Keratinocyte (primary cell): ENCODE data around the gene DNM1. TPM values are rescaled to one million over a fixed set of nuclear protein-coding genes. Genes with fewer than 3 reads are reported as not detected.

Source experiments
- DNase-seq: peaks from one replicate; pipeline ENCODE4 v3.0.0-alpha.2; 2011; ENCODE audit warnings: low read depth, missing footprints, low spot score
- FAIRE-seq: peaks from 2 replicates; lab custom pipeline; 2011; peaks lifted over from hg19 to GRCh38; lab: Jason Lieb, UNC
- H2AFZ ChIP-seq: 2 replicates; pipeline ENCODE4 v1.6.0; 2012; ENCODE audit warnings: low read length, control low read depth, inconsistent platforms; ENCODE audit not compliant: control insufficient read depth
- H3K27ac ChIP-seq: 2 replicates; pipeline ENCODE4 v1.5.1; 2011; ENCODE audit warnings: low read length; ENCODE audit not compliant: control insufficient read depth, insufficient read depth
- H3K27me3 ChIP-seq: 3 replicates; pipeline ENCODE4 v1.6.0; 2011; ENCODE audit warnings: low read length; ENCODE audit not compliant: control insufficient read depth, insufficient read depth; ENCODE audit errors: extremely low read depth
- H3K36me3 ChIP-seq, 2 experiments: 2 replicates in 1 of 2; 3 replicates in 1 of 2; pipeline ENCODE4 v1.5.1; 2011; ENCODE audit warnings: low read length in 2 of 2, mild to moderate bottlenecking in 1 of 2; ENCODE audit not compliant: control insufficient read depth in 2 of 2, insufficient read depth in 2 of 2; ENCODE audit errors: extremely low read depth in 1 of 2
- H3K4me1 ChIP-seq: 3 replicates; pipeline ENCODE4 v1.5.1; 2011; ENCODE audit warnings: low read length; ENCODE audit not compliant: control insufficient read depth, insufficient read depth; ENCODE audit errors: extremely low read depth
- H3K4me2 ChIP-seq: 3 replicates; pipeline ENCODE4 v1.6.0; 2011; ENCODE audit warnings: low read depth, low read length; ENCODE audit not compliant: control insufficient read depth, insufficient read depth; ENCODE audit errors: extremely low read depth
- H3K4me3 ChIP-seq, 3 experiments: fragments of 200-600 bp in 1 of 3; sonication (generic) in 1 of 3; 2 replicates in 2 of 3; 3 replicates in 1 of 3; pipeline ENCODE4 v1.5.1; 2011 to 2016; ENCODE audit warnings: low read length in 3 of 3, mild to moderate bottlenecking in 3 of 3, control low read depth in 2 of 3, inconsistent platforms in 1 of 3, low read depth in 1 of 3, mixed read lengths in 1 of 3, mixed run types in 1 of 3, moderate library complexity in 1 of 3; ENCODE audit not compliant: control insufficient read depth in 2 of 3, insufficient read depth in 2 of 3; ENCODE audit errors: extremely low read depth in 1 of 3
- H3K79me2 ChIP-seq: 2 replicates; pipeline ENCODE4 v1.6.0; 2012; ENCODE audit warnings: low read length; ENCODE audit not compliant: control insufficient read depth, insufficient read depth
- H3K9ac ChIP-seq: 3 replicates; pipeline ENCODE4 v1.6.0; 2011; ENCODE audit warnings: low read length; ENCODE audit not compliant: control insufficient read depth, insufficient read depth; ENCODE audit errors: extremely low read depth
- H3K9me1 ChIP-seq: 3 replicates; pipeline ENCODE4 v1.6.0; 2011; ENCODE audit warnings: low read length; ENCODE audit not compliant: control insufficient read depth, insufficient read depth; ENCODE audit errors: extremely low read depth
- H3K9me3 ChIP-seq: 2 replicates; pipeline ENCODE4 v1.5.1; 2012; ENCODE audit warnings: low read depth, low read length; ENCODE audit not compliant: control insufficient read depth
- H4K20me1 ChIP-seq: 3 replicates; pipeline ENCODE4 v1.6.0; 2011; ENCODE audit warnings: low read length; ENCODE audit not compliant: control insufficient read depth, insufficient read depth; ENCODE audit errors: extremely low read depth
- EZH2 ChIP-seq: IDR thresholded peaks from one replicate; pipeline ENCODE4 v1.6.1; 2012; ENCODE audit warnings: inconsistent platforms, mild to moderate bottlenecking, low read length, moderate library complexity
- dilution Hi-C: fragments of 300-500 bp; cut with MboI; formaldehyde crosslinking; loops from one replicate; pipeline ENCODE4 v1.7.0; 2020; ENCODE audit warnings: low sequenced_read_pairs; ENCODE audit not compliant: extremely low pct_ligation_motif_present
- polyA plus RNA-seq, 5 experiments: library from polyadenylated mRNA; depleted of rRNA in 3 of 5; stranded (reverse) in 3 of 5; stranded (forward) in 1 of 5; unstranded in 1 of 5; fragments of >200 nt; gene quantifications; 1 replicate in 1 of 5; 2 replicates in 3 of 5; 3 replicates in 1 of 5; pipeline versions ENCODE4 v1.2.1 to v1.2.3, GENCODE V29; 2011 to 2012; ENCODE audit warnings: missing spikeins in 2 of 5, low read depth in 1 of 5, low replicate concordance in 1 of 5
- TF ChIP-seq, protein P1 (sequence below), 3 experiments: IDR thresholded peaks in 1 of 3; conservative IDR thresholded peaks in 1 of 3; optimal IDR thresholded peaks in 1 of 3; 2 replicates in 2 of 3; 3 replicates in 1 of 3; pipeline versions ENCODE3 to v1.5.1; 2011; ENCODE audit warnings: low read length in 3 of 3, mild to moderate bottlenecking in 3 of 3, moderate library complexity in 2 of 3, control low read depth in 1 of 3, inconsistent platforms in 1 of 3; ENCODE audit not compliant: insufficient read depth in 2 of 3; ENCODE audit errors: extremely low read depth in 1 of 3

The DNM1 gene
- polyA plus RNA-seq, 1 donor (not counting 4 experiments of a cell fraction or from before 2014, with no cell fraction given) = 0.25 TPM

- Histone ChIP-seq H3K4me2 (no peak overlapping the region), H3K9ac (no peak overlapping the region), H3K79me2 (peaks cover 10% of the 10 kb centered on the region), H3K4me3 (no peak overlapping the region), H2AFZ (no peak overlapping the region), H3K27me3 (no peaks in the 10 kb centered on the region), H3K4me1 (peaks cover 3% of the 10 kb centered on the region), H3K9me1 (peaks cover 2% of the 10 kb centered on the region), H4K20me1 (no peaks in the 10 kb centered on the region), H3K27ac (no peak overlapping the region), H3K36me3 (peaks cover 0 to under 1% of the 10 kb centered on the region in 2 experiments), H3K9me3 (no peaks in the 10 kb centered on the region)
- DNase-seq = no peak
- no peak for FAIRE-seq
- dilution Hi-C loops = no loop called here
- no peak for TF ChIP-seq EZH2
- TF ChIP-seq, protein P1, sequence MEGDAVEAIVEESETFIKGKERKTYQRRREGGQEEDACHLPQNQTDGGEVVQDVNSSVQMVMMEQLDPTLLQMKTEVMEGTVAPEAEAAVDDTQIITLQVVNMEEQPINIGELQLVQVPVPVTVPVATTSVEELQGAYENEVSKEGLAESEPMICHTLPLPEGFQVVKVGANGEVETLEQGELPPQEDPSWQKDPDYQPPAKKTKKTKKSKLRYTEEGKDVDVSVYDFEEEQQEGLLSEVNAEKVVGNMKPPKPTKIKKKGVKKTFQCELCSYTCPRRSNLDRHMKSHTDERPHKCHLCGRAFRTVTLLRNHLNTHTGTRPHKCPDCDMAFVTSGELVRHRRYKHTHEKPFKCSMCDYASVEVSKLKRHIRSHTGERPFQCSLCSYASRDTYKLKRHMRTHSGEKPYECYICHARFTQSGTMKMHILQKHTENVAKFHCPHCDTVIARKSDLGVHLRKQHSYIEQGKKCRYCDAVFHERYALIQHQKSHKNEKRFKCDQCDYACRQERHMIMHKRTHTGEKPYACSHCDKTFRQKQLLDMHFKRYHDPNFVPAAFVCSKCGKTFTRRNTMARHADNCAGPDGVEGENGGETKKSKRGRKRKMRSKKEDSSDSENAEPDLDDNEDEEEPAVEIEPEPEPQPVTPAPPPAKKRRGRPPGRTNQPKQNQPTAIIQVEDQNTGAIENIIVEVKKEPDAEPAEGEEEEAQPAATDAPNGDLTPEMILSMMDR (optimal IDR thresholded peaks at IDR 0.05 in 1 of 3, IDR thresholded peaks at IDR 0.05 in 1 of 3, conservative IDR thresholded peaks at IDR 0.05 in 1 of 3; ENCODE audit: extremely low read depth in 1 of 3, insufficient read depth in 2 of 3, low read length in 3 of 3) = no peak
Measured at GRCh38 chr9:128280084-128280622, 77.0 kb downstream of the DNM1 start.

- H3K79me2 ChIP-seq = no peaks in the 10 kb centered on the region
- H3K27ac ChIP-seq = no peak overlapping the region
- H3K9ac ChIP-seq = no peak overlapping the region
- H3K27me3 ChIP-seq = no peaks in the 10 kb centered on the region
- no peaks in the 10 kb centered on the region for H4K20me1 ChIP-seq
- dilution Hi-C loops = no loop called here
- peaks cover 2% of the 10 kb centered on the region for H3K9me1 ChIP-seq
- no peak overlapping the region for H3K4me2 ChIP-seq
- FAIRE-seq (no peak), DNase-seq (no peak)
- H3K9me3 ChIP-seq = no peaks in the 10 kb centered on the region
- no peak overlapping the region for H3K4me3 ChIP-seq
- H3K36me3 ChIP-seq = peaks cover 0 to 10% of the 10 kb centered on the region in 2 experiments
- no peak for TF ChIP-seq EZH2
- no peaks in the 10 kb centered on the region for H3K4me1 ChIP-seq
- no peak overlapping the region for H2AFZ ChIP-seq
Measured at GRCh38 chr9:128282500-128282899, 79.3 kb downstream of the DNM1 start.
